ENCODE results near the gene SNED1. TPM values are rescaled to one million over a fixed set of nuclear protein-coding genes. Genes with fewer than 3 reads are reported as not detected.
A peak's percentile ranks its signal among the peaks of the same experiment; 100 is the strongest.

Gene SNED1
- total RNA-seq, 1 donor from 2014 or later, result 19.4 TPM

DNA sequence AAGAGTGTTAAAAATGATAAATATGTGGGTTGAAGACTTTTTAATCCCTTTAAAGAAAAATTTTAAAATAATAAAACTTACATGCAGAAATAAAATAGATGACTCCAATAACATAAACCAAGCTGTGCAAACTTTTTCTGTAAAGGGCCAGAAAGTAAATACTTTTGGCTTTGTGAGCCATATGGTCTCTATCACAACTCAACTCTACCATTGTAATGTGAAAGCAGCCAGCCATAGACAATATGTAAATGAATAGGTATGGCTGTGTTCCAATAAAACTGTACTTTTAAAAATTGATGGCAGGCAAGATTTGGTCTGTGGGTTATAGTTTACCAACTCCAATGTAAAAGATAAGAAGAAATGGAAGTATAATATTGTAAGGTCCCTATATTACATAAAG, 45.2 kb downstream of the SNED1 start:
- Mint-ChIP-seq H3K27ac (ENCODE audit: unreplicated experiment) (no peak overlapping the region), H3K4me3 (ENCODE audit: unreplicated experiment) (no peak overlapping the region), H3K27me3 (ENCODE audit: unreplicated experiment) (peaks cover 49% of the 10 kb centered on the region), H3K36me3 (ENCODE audit: unreplicated experiment) (peaks cover 4% of the 10 kb centered on the region), H3K4me1 (ENCODE audit: unreplicated experiment) (no peaks in the 10 kb centered on the region), H3K9me3 (ENCODE audit: unreplicated experiment) (peaks cover 7% of the 10 kb centered on the region)
- no peak for DNase-seq (ENCODE audit: extremely low spot score, unreplicated experiment)
- no peak for TF ChIP-seq CTCF (IDR thresholded peaks at IDR 0.05)

- Mint-ChIP-seq H3K9me3 (ENCODE audit: unreplicated experiment) (peaks cover 7% of the 10 kb centered on the region), H3K27ac (ENCODE audit: unreplicated experiment) (no peak overlapping the region), H3K27me3 (ENCODE audit: unreplicated experiment) (peaks cover 30% of the 10 kb centered on the region), H3K4me1 (ENCODE audit: unreplicated experiment) (no peaks in the 10 kb centered on the region), H3K4me3 (ENCODE audit: unreplicated experiment) (no peak overlapping the region), H3K36me3 (ENCODE audit: unreplicated experiment) (peaks cover 2% of the 10 kb centered on the region)
- DNase-seq (ENCODE audit: extremely low spot score, unreplicated experiment), result peak; percentile 40
- no peak for TF ChIP-seq CTCF (IDR thresholded peaks at IDR 0.05)
Observed at GRCh38 chr2:241047253-241048010, 49.0 kb downstream of the SNED1 start.

GRCh38 chr2:241048149-241048948, 49.9 kb downstream of the SNED1 start:
- H3K4me3 Mint-ChIP-seq (ENCODE audit: unreplicated experiment), result no peak overlapping the region

GRCh38 chr2:241048949-241049343, 50.5 kb downstream of the SNED1 start:
- peaks cover 7% of the 10 kb centered on the region for H3K9me3 Mint-ChIP-seq (ENCODE audit: unreplicated experiment)
- DNase-seq (ENCODE audit: extremely low spot score, unreplicated experiment), result peak; percentile 74
- H3K27ac Mint-ChIP-seq (ENCODE audit: unreplicated experiment), result no peak overlapping the region
- H3K4me1 Mint-ChIP-seq (ENCODE audit: unreplicated experiment), result no peaks in the 10 kb centered on the region
- no peak overlapping the region for H3K4me3 Mint-ChIP-seq (ENCODE audit: unreplicated experiment)
- no peak for TF ChIP-seq CTCF (IDR thresholded peaks at IDR 0.05)
- peaks cover 17% of the 10 kb centered on the region for H3K27me3 Mint-ChIP-seq (ENCODE audit: unreplicated experiment)
- H3K36me3 Mint-ChIP-seq (ENCODE audit: unreplicated experiment), result no peaks in the 10 kb centered on the region

More at GRCh38 chr2:241048149-241048948, 49.9 kb downstream of the SNED1 start:
- H3K27me3 Mint-ChIP-seq (ENCODE audit: unreplicated experiment), result peaks cover 21% of the 10 kb centered on the region
- H3K36me3 Mint-ChIP-seq (ENCODE audit: unreplicated experiment), result peaks cover under 1% of the 10 kb centered on the region
- DNase-seq (ENCODE audit: extremely low spot score, unreplicated experiment), result peak; percentile 84
- H3K9me3 Mint-ChIP-seq (ENCODE audit: unreplicated experiment), result peaks cover 7% of the 10 kb centered on the region
- TF ChIP-seq CTCF (IDR thresholded peaks at IDR 0.05), result no peak
- H3K4me1 Mint-ChIP-seq (ENCODE audit: unreplicated experiment), result no peaks in the 10 kb centered on the region
- H3K27ac Mint-ChIP-seq (ENCODE audit: unreplicated experiment), result no peak overlapping the region

All from osteocyte (in vitro differentiated cells).